D721Med (cell line): ENCODE results near the gene TRIM13.
"Not testable (repeated sequence)": the region's sequence is repeated elsewhere in the genome, so short reads cannot be mapped to it uniquely, and the experiment has no call there.

Source experiments
- DNase-seq: peaks from one replicate; pipeline ENCODE4 v3.0.0; 2011; ENCODE audit warnings: low spot score; ENCODE audit not compliant: insufficient read length
- FAIRE-seq: peaks from 2 replicates; lab custom pipeline; 2011; peaks lifted over from hg19 to GRCh38; lab: Jason Lieb, UNC
- TF ChIP-seq, protein P1 (sequence below): IDR thresholded peaks from 2 replicates; pipeline ENCODE4 v1.5.1; 2012; ENCODE audit warnings: mild to moderate bottlenecking, control low read depth; ENCODE audit not compliant: insufficient read depth; ENCODE audit errors: missing control alignments

The TRIM13 gene, protein sequence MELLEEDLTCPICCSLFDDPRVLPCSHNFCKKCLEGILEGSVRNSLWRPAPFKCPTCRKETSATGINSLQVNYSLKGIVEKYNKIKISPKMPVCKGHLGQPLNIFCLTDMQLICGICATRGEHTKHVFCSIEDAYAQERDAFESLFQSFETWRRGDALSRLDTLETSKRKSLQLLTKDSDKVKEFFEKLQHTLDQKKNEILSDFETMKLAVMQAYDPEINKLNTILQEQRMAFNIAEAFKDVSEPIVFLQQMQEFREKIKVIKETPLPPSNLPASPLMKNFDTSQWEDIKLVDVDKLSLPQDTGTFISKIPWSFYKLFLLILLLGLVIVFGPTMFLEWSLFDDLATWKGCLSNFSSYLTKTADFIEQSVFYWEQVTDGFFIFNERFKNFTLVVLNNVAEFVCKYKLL

DNA sequence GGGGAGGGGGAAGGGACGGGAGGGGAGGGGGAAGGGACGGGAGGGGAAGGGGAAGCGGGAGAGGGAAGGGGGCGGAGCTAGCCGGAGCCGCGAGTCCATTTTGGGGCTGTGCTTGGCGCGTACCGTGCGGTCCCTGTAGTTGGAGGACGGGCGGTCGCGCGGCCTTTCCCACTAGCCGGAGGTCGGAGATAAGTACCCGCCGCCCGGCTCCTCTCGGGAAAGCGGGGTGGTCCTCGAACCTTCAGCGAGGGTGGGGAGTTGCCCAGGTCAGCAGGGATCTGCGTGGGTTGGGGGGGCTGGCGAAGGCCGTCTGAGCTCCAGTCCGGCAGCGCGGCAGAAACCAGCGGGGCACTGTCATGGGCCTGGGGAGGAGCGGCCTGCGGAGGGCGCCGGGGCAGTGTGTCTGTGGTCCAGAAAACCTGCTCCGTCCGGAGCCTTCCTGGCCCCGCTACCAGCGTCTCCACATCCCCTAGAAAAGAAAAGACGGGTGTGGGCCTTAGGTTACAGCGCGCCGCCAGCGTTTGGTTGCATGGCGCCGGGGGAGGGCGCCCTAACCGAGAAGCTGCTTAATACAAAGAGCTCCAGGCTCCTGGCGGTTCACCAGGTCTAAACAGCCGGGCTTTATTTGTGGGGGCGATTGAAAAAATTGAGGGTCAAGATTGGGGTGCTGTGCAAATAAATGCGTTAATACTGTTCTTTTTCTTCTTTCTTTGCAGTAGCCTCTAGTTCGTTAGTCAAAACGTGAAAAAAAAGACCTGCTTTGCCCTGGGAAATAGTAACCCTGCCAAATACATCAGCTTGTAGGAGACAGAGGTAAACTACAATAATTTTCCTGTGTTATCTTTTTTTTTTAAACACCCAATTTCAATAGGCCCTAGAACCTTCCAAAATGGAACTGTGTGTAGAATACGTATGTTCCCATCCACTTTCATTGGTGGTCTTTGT is at the start of gene TRIM13:
TSS of gene TRIM13 (plus strand) at position 92 of the 945 bp plus-strand sequence. CDS start 14,899 bp downstream, outside the sequence.
- FAIRE-seq: peak; percentile 25

DNA sequence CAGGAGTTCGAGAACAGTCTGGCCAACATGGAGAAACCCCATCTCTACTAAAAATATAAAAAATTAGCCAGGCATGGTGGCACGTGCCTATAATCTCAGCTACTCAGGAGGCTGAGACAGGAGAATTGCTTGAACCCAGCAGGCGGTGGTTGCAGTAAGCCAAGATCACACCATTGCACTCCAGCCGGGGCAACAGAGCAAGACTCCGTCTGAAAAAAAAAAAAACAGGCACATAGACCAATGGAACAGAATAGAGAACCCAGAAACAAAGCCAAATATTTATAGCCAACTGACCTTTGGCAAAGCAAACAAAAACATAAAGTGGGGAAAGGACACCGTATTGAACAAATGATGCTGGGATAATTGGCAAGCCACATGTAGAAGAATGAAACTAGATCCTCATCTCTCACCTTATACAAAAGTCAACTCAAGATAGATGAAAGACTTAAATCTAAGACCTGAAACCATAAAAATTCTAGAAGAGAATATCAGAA is 48.0 kb upstream of the TRIM13 start:
- not testable (repeated sequence) for FAIRE-seq

More for the DNA sequence above, at the start of gene TRIM13:
- DNase-seq: no peak
- TF ChIP-seq, protein P1, sequence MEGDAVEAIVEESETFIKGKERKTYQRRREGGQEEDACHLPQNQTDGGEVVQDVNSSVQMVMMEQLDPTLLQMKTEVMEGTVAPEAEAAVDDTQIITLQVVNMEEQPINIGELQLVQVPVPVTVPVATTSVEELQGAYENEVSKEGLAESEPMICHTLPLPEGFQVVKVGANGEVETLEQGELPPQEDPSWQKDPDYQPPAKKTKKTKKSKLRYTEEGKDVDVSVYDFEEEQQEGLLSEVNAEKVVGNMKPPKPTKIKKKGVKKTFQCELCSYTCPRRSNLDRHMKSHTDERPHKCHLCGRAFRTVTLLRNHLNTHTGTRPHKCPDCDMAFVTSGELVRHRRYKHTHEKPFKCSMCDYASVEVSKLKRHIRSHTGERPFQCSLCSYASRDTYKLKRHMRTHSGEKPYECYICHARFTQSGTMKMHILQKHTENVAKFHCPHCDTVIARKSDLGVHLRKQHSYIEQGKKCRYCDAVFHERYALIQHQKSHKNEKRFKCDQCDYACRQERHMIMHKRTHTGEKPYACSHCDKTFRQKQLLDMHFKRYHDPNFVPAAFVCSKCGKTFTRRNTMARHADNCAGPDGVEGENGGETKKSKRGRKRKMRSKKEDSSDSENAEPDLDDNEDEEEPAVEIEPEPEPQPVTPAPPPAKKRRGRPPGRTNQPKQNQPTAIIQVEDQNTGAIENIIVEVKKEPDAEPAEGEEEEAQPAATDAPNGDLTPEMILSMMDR: peak; percentile 72

DNA sequence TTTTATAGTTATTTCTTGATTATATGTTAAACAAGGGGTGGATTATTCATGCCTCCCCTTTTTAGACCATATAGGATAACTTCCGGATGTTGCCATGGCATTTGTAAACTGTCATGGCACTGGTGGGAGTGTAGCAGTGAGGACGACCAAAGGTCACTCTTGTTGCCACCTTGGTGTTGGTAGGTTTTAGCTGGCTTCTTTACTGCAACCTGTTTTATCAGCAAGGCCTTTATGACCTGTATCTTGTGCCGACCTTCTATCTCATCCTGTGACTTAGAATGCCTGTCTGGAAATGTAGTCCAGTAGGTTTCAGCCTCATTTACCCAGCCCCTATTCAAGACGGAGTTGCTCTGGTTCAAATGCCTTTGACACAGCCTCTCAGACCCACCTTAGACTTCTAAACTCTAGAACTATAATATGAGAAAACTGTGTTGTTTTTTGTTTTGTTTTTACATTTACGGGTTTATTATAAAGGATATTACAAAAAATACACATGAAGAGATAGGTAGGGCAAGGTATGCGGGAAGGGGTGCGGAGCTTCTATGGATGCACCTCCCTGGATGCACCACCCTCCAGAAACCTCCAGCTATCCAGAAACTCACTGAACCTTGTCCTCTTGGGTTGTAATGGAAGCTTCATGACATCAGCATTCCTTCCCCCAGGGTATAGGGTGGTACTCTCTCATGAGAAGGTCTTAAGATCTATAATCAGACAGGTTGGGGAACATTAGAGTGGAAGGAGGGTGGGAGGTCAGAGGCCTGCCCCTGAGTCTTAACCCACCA is 44.9 kb upstream of the TRIM13 start:
- no peak for DNase-seq
- no peak for FAIRE-seq
- TF ChIP-seq, protein P1: no peak

More for the DNA sequence above, 48.0 kb upstream of the TRIM13 start:
- not testable (repeated sequence) for DNase-seq

DNA sequence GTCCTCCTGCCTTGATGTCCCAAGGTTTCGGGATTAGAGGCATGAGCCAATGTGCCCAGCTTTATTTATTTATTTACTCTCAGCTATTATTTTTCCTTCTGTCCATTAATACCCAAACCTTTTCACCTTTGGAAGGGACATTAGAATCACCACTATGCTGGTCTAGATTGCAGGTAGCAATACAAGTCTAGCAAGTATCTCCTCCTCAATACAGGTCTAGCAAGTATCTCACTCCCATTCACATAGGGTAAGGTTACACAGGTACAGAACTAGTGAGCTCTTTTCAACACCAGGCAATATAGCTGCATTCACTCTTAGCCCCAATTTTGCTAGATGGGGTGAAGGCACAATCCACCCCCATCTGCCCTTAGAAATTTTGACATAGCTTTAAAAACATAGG is 43.3 kb upstream of the TRIM13 start:
- FAIRE-seq (no peak), DNase-seq (no peak)
- TF ChIP-seq, protein P1: no peak

DNA sequence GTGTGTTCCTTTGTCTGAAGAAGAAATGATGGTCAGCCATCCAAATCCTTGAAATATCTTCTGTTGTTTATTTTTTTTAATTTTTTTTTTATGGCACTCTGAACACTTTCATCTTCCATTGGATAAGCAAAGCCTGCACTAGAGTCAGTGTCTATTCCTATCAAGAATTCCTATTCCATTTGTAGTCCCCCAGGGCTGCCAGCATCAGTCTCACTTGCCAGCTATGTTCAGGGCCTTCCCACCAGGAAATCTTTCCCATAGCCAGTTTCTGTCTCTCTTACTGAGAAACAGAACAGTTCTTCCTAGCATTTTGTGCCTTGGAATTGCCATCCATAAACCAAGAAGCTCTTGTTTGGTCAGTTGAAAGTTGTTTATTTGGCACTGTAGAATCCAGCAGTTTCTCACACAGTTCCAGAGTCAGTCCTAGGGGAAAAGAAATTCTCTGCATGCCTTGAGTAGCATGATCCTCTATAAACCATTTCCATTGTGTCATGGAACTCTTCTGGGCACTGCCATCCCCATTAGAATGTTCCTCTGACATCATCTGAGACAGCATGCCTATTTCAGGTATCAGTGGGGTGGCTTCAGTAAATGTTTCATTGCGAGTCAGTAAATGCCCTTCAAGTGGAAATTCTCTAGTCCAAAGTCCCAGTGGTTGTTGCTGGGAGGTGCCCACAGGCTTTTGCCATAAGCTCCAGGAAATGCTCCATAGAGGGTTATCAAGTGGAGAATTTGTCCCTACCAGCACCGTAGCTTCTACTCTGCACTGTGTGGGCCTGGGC is 42.0 kb upstream of the TRIM13 start:
- DNase-seq (no peak), FAIRE-seq (no peak)
- TF ChIP-seq, protein P1: no peak

DNA sequence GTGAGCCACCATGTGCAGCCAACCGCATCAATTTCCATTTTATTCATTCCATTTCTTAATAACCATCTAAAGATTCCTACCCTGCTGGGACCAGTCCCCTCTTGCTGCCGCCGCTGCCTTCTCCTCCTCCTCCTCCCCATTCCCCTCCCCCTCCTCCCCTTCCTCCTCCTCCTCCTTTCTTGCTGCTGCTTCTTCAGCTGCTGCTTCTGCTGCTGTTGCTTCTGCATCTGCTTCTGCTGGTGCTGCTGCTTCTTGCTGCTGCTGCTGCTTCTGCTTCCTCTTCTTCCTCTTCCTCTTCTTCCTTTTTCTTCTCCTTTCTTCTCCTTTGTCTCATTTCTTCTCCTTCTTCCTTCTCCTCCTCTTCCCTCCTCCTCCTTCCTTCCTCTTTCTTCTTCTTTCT is 40.7 kb upstream of the TRIM13 start:
- DNase-seq (no peak), FAIRE-seq (no peak)
- TF ChIP-seq, protein P1: no peak
